ENCODE data around the gene CDKN2B-AS1. TPM values are rescaled to one million over a fixed set of nuclear protein-coding genes. Genes with fewer than 3 reads are reported as not detected.

The CDKN2B-AS1 gene
- total RNA-seq, 1 donor from 2014 or later = not detected

DNA sequence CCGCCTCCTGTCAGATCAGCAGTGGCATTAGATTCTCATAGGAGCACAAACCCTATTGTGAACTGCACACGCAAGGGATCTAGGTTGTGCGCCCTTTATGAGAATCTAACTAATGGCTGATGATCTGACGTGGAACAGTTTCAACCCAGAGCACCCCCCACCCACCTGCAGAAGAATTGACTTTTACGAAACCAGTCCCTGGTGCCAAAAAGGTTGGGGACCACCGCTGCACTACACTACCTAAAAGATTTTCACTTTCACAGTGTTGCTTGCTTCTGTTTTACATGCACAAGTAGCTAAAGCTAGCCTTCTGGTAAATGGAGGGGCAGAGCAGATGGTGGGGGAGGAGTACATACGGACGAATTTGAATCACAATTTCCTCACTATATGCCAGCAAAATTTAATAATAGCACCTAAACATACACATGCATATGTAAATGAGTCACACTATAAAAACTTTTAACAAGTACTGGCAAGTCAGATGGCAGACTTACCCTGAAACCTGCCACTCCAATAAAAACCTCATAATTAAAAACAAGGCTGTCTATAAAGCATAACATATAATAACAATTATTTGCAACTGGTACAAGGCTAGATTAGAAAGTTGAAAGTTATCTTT is 38.5 kb downstream of the CDKN2B-AS1 start:
- Histone ChIP-seq H3K27ac (no peak overlapping the region), H3K36me3 (no peaks in the 10 kb centered on the region), H3K4me2 (no peak overlapping the region), H3K27me3 (no peaks in the 10 kb centered on the region), H4K20me1 (ENCODE audit: low read depth) (no peaks in the 10 kb centered on the region), H3F3A (ENCODE audit: low read depth) (no peaks in the 10 kb centered on the region), H3K79me2 (ENCODE audit: low read depth) (no peaks in the 10 kb centered on the region), H3K4me3 (no peak overlapping the region), H2AFZ (replicated peaks) (no peak overlapping the region), H3K9ac (no peak overlapping the region), H3K4me1 (no peaks in the 10 kb centered on the region), H3K9me3 (ENCODE audit: low read depth) (no peaks in the 10 kb centered on the region)
- no peak for DNase-seq (ENCODE audit: low spot score)
- TF ChIP-seq EZH2phosphoT487 (IDR thresholded peaks at IDR 0.05) = no peak
- TF ChIP-seq EZH2 (IDR thresholded peaks at IDR 0.05) = no peak
- TF ChIP-seq CTCF (IDR thresholded peaks at IDR 0.05) = no peak
- H3K27ac Mint-ChIP-seq = no peak overlapping the region
- no peak overlapping the region for H3K4me3 Mint-ChIP-seq
- H3K4me1 Mint-ChIP-seq = peaks cover 17% of the 10 kb centered on the region
- no peaks in the 10 kb centered on the region for H3K9me3 Mint-ChIP-seq
- H3K36me3 Mint-ChIP-seq = no peaks in the 10 kb centered on the region
- no peaks in the 10 kb centered on the region for H3K27me3 Mint-ChIP-seq (ENCODE audit: insufficient read depth, low read depth)

DNA sequence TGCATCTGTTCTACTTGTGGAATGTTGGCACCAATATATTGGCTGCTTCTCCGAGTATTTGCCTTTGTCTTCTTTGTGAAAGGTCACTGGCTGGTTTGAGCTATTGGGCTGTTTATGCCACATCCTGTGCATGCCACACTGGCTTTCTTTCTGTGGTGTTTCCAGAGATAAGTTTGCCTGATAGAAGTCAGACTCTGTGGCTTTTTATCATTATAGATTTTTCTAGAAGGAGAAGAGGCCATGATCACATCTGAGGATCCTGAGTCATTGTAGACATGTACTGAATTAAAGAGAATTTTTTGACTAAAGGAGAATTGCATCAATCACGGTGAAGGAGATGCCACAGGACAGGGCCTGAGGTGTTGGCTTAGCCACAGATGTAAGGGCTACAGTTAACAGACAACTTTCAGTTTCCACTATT is 41.0 kb downstream of the CDKN2B-AS1 start:
- no peak overlapping the region for H3K4me3 ChIP-seq
- no peak overlapping the region for H3K27ac Mint-ChIP-seq
- H2AFZ ChIP-seq (replicated peaks) = no peak overlapping the region
- no peaks in the 10 kb centered on the region for H3F3A ChIP-seq (ENCODE audit: low read depth)
- no peaks in the 10 kb centered on the region for H3K27me3 Mint-ChIP-seq (ENCODE audit: insufficient read depth, low read depth)
- H3K36me3 Mint-ChIP-seq = no peaks in the 10 kb centered on the region
- no peak overlapping the region for H3K4me2 ChIP-seq
- no peaks in the 10 kb centered on the region for H3K4me1 ChIP-seq
- H3K27me3 ChIP-seq = no peaks in the 10 kb centered on the region
- H3K9ac ChIP-seq = no peak overlapping the region
- H3K36me3 ChIP-seq = no peaks in the 10 kb centered on the region
- H3K4me3 Mint-ChIP-seq = no peak overlapping the region
- TF ChIP-seq CTCF (IDR thresholded peaks at IDR 0.05) (no peak), EZH2 (IDR thresholded peaks at IDR 0.05) (no peak), EZH2phosphoT487 (IDR thresholded peaks at IDR 0.05) (no peak)
- no peak overlapping the region for H3K27ac ChIP-seq
- no peaks in the 10 kb centered on the region for H4K20me1 ChIP-seq (ENCODE audit: low read depth)
- DNase-seq (ENCODE audit: low spot score) = no peak
- no peaks in the 10 kb centered on the region for H3K79me2 ChIP-seq (ENCODE audit: low read depth)
- H3K9me3 ChIP-seq (ENCODE audit: low read depth) = no peaks in the 10 kb centered on the region
- peaks cover 12% of the 10 kb centered on the region for H3K4me1 Mint-ChIP-seq
- H3K9me3 Mint-ChIP-seq = no peaks in the 10 kb centered on the region

- H3K27me3 Mint-ChIP-seq (ENCODE audit: insufficient read depth, low read depth) = no peaks in the 10 kb centered on the region
- no peak for DNase-seq (ENCODE audit: low spot score)
- no peak overlapping the region for H3K27ac ChIP-seq
- H3K4me3 ChIP-seq = no peak overlapping the region
- H3K27ac Mint-ChIP-seq = no peak overlapping the region
- no peaks in the 10 kb centered on the region for H3K4me1 ChIP-seq
- H3K36me3 ChIP-seq = no peaks in the 10 kb centered on the region
- no peaks in the 10 kb centered on the region for H4K20me1 ChIP-seq (ENCODE audit: low read depth)
- H3K9ac ChIP-seq = no peak overlapping the region
- no peaks in the 10 kb centered on the region for H3K9me3 Mint-ChIP-seq
- TF ChIP-seq EZH2phosphoT487 (IDR thresholded peaks at IDR 0.05) = no peak
- TF ChIP-seq CTCF (IDR thresholded peaks at IDR 0.05) = no peak
- TF ChIP-seq EZH2 (IDR thresholded peaks at IDR 0.05) = no peak
- H3K4me2 ChIP-seq = no peak overlapping the region
- no peak overlapping the region for H3K4me3 Mint-ChIP-seq
- peaks cover 12% of the 10 kb centered on the region for H3K4me1 Mint-ChIP-seq
- H3F3A ChIP-seq (ENCODE audit: low read depth) = no peaks in the 10 kb centered on the region
- no peaks in the 10 kb centered on the region for H3K9me3 ChIP-seq (ENCODE audit: low read depth)
- H3K36me3 Mint-ChIP-seq = no peaks in the 10 kb centered on the region
- no peaks in the 10 kb centered on the region for H3K27me3 ChIP-seq
- H2AFZ ChIP-seq (replicated peaks) = no peak overlapping the region
- H3K79me2 ChIP-seq (ENCODE audit: low read depth) = no peaks in the 10 kb centered on the region
These were observed 42.5 kb downstream of the CDKN2B-AS1 start for GRCh38 chr9:22036866-22037626.

Measured in neural progenitor cell (in vitro differentiated cells).